OCI-LY7 (cell line): ENCODE data around the gene CACNA1B. TPM values are rescaled to one million over a fixed set of nuclear protein-coding genes. Genes with fewer than 3 reads are reported as not detected.
"Not testable (repeated sequence)": the region's sequence is repeated elsewhere in the genome, so short reads cannot be mapped to it uniquely, and the experiment has no call there.

Source experiments
- Bru-seq: library from RNA; stranded (reverse); fragments of 400-500 nt; gene quantifications from one replicate; lab custom pipeline; 2021; lab: Mats Ljungman, UMichigan
- BruChase-seq, 2 experiments: library from RNA; stranded (reverse); fragments of 400-500 nt; gene quantifications; one replicate each; lab custom pipeline; 2021; lab: Mats Ljungman, UMichigan
- BruUV-seq: library from RNA; stranded (reverse); fragments of 400-500 nt; replicated peaks from 2 replicates; lab custom pipeline; 2021; lab: Mats Ljungman, UMichigan
- CTCF ChIA-PET: fragments of 300-600 bp; sonication (Branson Sonifier 250); formaldehyde crosslinking; loops from one replicate; lab custom pipeline; 2022; ENCODE audit warnings: antibody characterized with exemption; ENCODE audit not compliant: unreplicated experiment; lab: Charles Lee
- POLR2A ChIA-PET: fragments of 300-600 bp; sonication (Branson Sonifier 250); formaldehyde crosslinking; loops from one replicate; lab custom pipeline; 2022; ENCODE audit warnings: antibody characterized with exemption; lab: Charles Lee
- DNase-seq: peaks from one replicate; pipeline ENCODE4 v3.0.0-alpha.2; 2015; ENCODE audit warnings: low spot score
- H2AFZ ChIP-seq: fragments of 200-600 bp; sonication (generic), shearing (Covaris generic); 2 replicates; pipeline ENCODE4 v1.6.1; 2014; ENCODE audit warnings: mild to moderate bottlenecking, antibody characterized with exemption, low read length, moderate library complexity
- H3K27ac ChIP-seq: fragments of 200-600 bp; sonication (generic); 2 replicates; pipeline ENCODE4 v1.5.1; 2014; ENCODE audit warnings: mixed run types, low read depth, mild to moderate bottlenecking, moderate library complexity, low read length, inconsistent platforms; ENCODE audit not compliant: poor library complexity, severe bottlenecking
- H3K36me3 ChIP-seq: fragments of 200-600 bp; sonication (generic); 2 replicates; pipeline ENCODE4 v1.6.1; 2014; ENCODE audit warnings: mild to moderate bottlenecking, antibody characterized with exemption, low read length, moderate library complexity, mixed read lengths; ENCODE audit not compliant: insufficient read depth
- H3K4me1 ChIP-seq: fragments of 200-600 bp; sonication (generic); 2 replicates; pipeline ENCODE4 v1.5.1; 2014; ENCODE audit warnings: mild to moderate bottlenecking, low read length; ENCODE audit not compliant: insufficient read depth, poor library complexity, severe bottlenecking
- H3K4me2 ChIP-seq: fragments of 200-600 bp; sonication (generic); 2 replicates; pipeline ENCODE4 v1.6.1; 2014; ENCODE audit warnings: mild to moderate bottlenecking, low read length
- H3K4me3 ChIP-seq: fragments of 200-600 bp; sonication (generic); 2 replicates; pipeline ENCODE4 v1.5.1; 2014; ENCODE audit warnings: mild to moderate bottlenecking, low read depth, low read length; ENCODE audit not compliant: poor library complexity, severe bottlenecking
- H3K79me2 ChIP-seq: fragments of 200-600 bp; sonication (generic); 2 replicates; pipeline ENCODE4 v1.6.1; 2016; ENCODE audit warnings: low read depth, mild to moderate bottlenecking, low read length, moderate library complexity, mixed read lengths; ENCODE audit not compliant: insufficient read depth
- H3K9me2 ChIP-seq: fragments of 200-600 bp; sonication (generic); 2 replicates; pipeline ENCODE4 v1.6.1; 2016; ENCODE audit warnings: mild to moderate bottlenecking, low read length, mixed read lengths; ENCODE audit not compliant: insufficient read depth
- H3K9me3 ChIP-seq: fragments of 200-600 bp; sonication (generic); 2 replicates; pipeline ENCODE4 v1.6.1; 2014; ENCODE audit warnings: mild to moderate bottlenecking, mixed run types, low read length, mixed read lengths
- H4K20me1 ChIP-seq: fragments of 200-600 bp; sonication (generic); 2 replicates; pipeline ENCODE4 v1.6.1; 2014; ENCODE audit warnings: mild to moderate bottlenecking, antibody characterized with exemption, low read length, moderate library complexity, mixed read lengths; ENCODE audit not compliant: insufficient read depth
- EZH2phosphoT487 ChIP-seq: fragments of 200-600 bp; sonication (generic); IDR thresholded peaks from 2 replicates; pipeline ENCODE4 v1.6.1; 2018; ENCODE audit warnings: low read depth, borderline replicate concordance, mild to moderate bottlenecking, mixed run types, antibody characterized with exemption, low read length, moderate library complexity, mixed read lengths
- intact Hi-C: fragments of 100-400 bp; cut with micrococcal nuclease; formaldehyde crosslinking; loops from one replicate; pipeline ENCODE4 v1.10.0; 2022; ENCODE audit not compliant: unreplicated experiment
- long read RNA-seq: library from polyadenylated mRNA; stranded (forward); transcript quantifications from one replicate; pipeline ENCODE4 v2.0.0, GENCODE V29; 2022
- total RNA-seq, 2 experiments: library from RNA; depleted of rRNA in 1 of 2; stranded (reverse); fragments of >200 nt in 1 of 2; shearing (Covaris generic) in 1 of 2; gene quantifications; 2 replicates each; pipeline ENCODE4 v1.2.3, GENCODE V29; 2014 to 2022
- TF ChIP-seq, protein P1 (sequence below): fragments of 200-600 bp; sonication (generic); conservative IDR thresholded peaks from 2 replicates; pipeline ENCODE4 v1.5.1; 2014; ENCODE audit warnings: mild to moderate bottlenecking, antibody characterized with exemption, low read length, moderate library complexity, mixed read lengths

The CACNA1B gene
- total RNA-seq (2014; rRNA removed; shearing (Covaris generic)) (not detected in 2 replicates), total RNA-seq (2022) (not detected in 2 replicates), Bru-seq, nascent RNA (percentile 10 among the genes with signal in this experiment), BruChase-seq, experiment 1, labeled RNA remaining after a 6-hour chase (percentile 10 among the genes with signal in this experiment), BruChase-seq, experiment 2, labeled RNA remaining after a 2-hour chase (percentile 13 among the genes with signal in this experiment)
- long read RNA-seq: 0 reads

GRCh38 chr9:137877506-137878122, at the start of gene CACNA1B:
CACNA1B (plus strand) TSS chr9:137877782; CDS start chr9:137877934, 152 bp downstream.
- intact Hi-C loops, H3K79me2 ChIP-seq, H3K36me3 ChIP-seq, H4K20me1 ChIP-seq, H3K4me1 ChIP-seq, CTCF ChIA-PET, H3K9me2 ChIP-seq, POLR2A ChIA-PET, H3K4me3 ChIP-seq, DNase-seq, H2AFZ ChIP-seq, BruUV-seq, H3K27ac ChIP-seq, H3K4me2 ChIP-seq, H3K9me3 ChIP-seq: not testable (repeated sequence)

- no peaks in the 10 kb centered on the region for H3K79me2 ChIP-seq
- H3K4me2 ChIP-seq: no peak overlapping the region
- H3K4me3 ChIP-seq: no peak overlapping the region
- no peaks in the 10 kb centered on the region for H4K20me1 ChIP-seq
- peaks cover 12% of the 10 kb centered on the region for H3K4me1 ChIP-seq
- peaks cover 91% of the 10 kb centered on the region for H3K36me3 ChIP-seq
- H3K9me2 ChIP-seq: no peaks in the 10 kb centered on the region
- intact Hi-C loops: no loop called here
- BruUV-seq: no TSS peak
- H3K27ac ChIP-seq: no peak overlapping the region
- no peaks in the 10 kb centered on the region for H3K9me3 ChIP-seq
- ChIA-PET CTCF (no interaction called here), POLR2A (interaction anchor here (0.6 kb wide), 1 partner anchor 251 kb away, joined by 3 read pairs; no protein-coding TSS in a partner anchor)
- TF ChIP-seq EZH2phosphoT487: no peak
- TF ChIP-seq, protein P1, sequence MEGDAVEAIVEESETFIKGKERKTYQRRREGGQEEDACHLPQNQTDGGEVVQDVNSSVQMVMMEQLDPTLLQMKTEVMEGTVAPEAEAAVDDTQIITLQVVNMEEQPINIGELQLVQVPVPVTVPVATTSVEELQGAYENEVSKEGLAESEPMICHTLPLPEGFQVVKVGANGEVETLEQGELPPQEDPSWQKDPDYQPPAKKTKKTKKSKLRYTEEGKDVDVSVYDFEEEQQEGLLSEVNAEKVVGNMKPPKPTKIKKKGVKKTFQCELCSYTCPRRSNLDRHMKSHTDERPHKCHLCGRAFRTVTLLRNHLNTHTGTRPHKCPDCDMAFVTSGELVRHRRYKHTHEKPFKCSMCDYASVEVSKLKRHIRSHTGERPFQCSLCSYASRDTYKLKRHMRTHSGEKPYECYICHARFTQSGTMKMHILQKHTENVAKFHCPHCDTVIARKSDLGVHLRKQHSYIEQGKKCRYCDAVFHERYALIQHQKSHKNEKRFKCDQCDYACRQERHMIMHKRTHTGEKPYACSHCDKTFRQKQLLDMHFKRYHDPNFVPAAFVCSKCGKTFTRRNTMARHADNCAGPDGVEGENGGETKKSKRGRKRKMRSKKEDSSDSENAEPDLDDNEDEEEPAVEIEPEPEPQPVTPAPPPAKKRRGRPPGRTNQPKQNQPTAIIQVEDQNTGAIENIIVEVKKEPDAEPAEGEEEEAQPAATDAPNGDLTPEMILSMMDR: no peak
- DNase-seq: no peak
- H2AFZ ChIP-seq: no peak overlapping the region
Observed at GRCh38 chr9:137827908-137828526, 49.6 kb upstream of the CACNA1B start.

DNA sequence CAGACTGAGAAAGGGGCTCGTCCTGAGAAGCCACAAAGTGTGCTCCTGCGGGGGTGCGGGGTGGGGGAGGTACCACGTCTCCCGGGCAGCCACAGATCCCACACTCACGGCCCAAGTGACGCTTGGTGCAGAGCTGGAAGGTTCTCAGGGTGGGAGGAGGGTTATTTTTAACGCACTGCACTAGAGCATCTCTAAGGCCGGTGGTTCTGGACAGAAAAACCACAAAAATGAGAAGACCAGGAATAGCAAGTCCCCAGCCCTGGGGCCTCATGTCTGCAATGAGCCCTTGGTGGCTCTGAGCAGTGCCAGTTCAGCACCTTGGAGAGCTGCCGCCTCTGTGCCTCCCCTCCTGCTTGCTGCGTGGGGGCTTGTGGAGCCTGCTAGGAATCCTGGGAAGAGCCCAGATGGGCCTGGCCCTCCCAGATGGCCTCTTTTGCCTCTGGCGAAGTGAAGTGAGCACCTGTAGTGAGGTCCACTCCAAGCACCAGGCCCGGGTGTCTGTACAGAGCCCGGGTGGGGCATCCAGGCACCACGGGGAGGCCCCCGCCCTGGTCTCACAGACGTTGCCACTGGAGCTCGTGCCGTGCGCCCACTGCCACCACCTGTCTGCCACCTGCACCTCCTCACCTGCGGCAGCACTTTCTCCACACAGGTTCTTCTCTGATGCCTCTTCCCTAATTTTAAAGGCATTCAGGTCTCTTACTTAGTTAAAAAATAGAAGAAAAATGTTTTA, 48.9 kb upstream of the CACNA1B start:
- no peak for TF ChIP-seq EZH2phosphoT487
- TF ChIP-seq, protein P1: no peak
- ChIA-PET POLR2A (interaction anchor here (0.5 to 0.6 kb wide), 2 partner anchors 66 to 252 kb away, joined by 3 to 4 read pairs; no protein-coding TSS in a partner anchor), CTCF (no interaction called here)
- Histone ChIP-seq H4K20me1 (no peaks in the 10 kb centered on the region), H3K4me1 (peaks cover 12% of the 10 kb centered on the region), H2AFZ (no peak overlapping the region), H3K79me2 (no peaks in the 10 kb centered on the region), H3K27ac (no peak overlapping the region), H3K9me2 (no peaks in the 10 kb centered on the region), H3K9me3 (no peaks in the 10 kb centered on the region), H3K4me3 (no peak overlapping the region), H3K4me2 (no peak overlapping the region), H3K36me3 (peaks cover 97% of the 10 kb centered on the region)
- no TSS peak for BruUV-seq
- DNase-seq: no peak
- intact Hi-C loops: no loop called here
